CD4-positive, alpha-beta T cell treated with Interleukin-21 for 1 hour (primary cell): ENCODE results near the gene MAP3K21.

Source experiments
- DNase-seq: peaks from one replicate; pipeline ENCODE4 v3.0.0-alpha.2; 2020

The MAP3K21 gene

GRCh38 chr1:233390842-233391737 is 63.6 kb downstream of the MAP3K21 start:
- no peak for DNase-seq

- DNase-seq: no peak
Measured at GRCh38 chr1:233393084-233393840, 65.7 kb downstream of the MAP3K21 start.

- DNase-seq: no peak
Measured at GRCh38 chr1:233393926-233394680, 66.6 kb downstream of the MAP3K21 start.

- peak; percentile 54 for DNase-seq
Measured at GRCh38 chr1:233394860-233395717, 67.6 kb downstream of the MAP3K21 start.

GRCh38 chr1:233395863-233396646 is 68.5 kb downstream of the MAP3K21 start:
- no peak for DNase-seq

GRCh38 chr1:233406339-233406960 is 78.9 kb downstream of the MAP3K21 start:
- no peak for DNase-seq

- DNase-seq: no peak
Measured at GRCh38 chr1:233406994-233407631, 79.6 kb downstream of the MAP3K21 start.

GRCh38 chr1:233409540-233409939 is 82.0 kb downstream of the MAP3K21 start:
- DNase-seq: no peak

GRCh38 chr1:233410906-233411305 is 83.4 kb downstream of the MAP3K21 start:
- no peak for DNase-seq

GRCh38 chr1:233412812-233413211 is 85.3 kb downstream of the MAP3K21 start:
- DNase-seq: no peak

GRCh38 chr1:233421293-233421692 is 93.8 kb downstream of the MAP3K21 start:
- no peak for DNase-seq

- DNase-seq: no peak
Measured at GRCh38 chr1:233424779-233425178, 97.3 kb downstream of the MAP3K21 start.

GRCh38 chr1:233427907-233428306 is 100.4 kb downstream of the MAP3K21 start:
- DNase-seq: no peak

- DNase-seq: no peak
Measured at GRCh38 chr1:233431753-233432403, 104.4 kb downstream of the MAP3K21 start.

- no peak for DNase-seq
Measured at GRCh38 chr1:233432916-233433315, 105.4 kb downstream of the MAP3K21 start.

GRCh38 chr1:233433436-233434210 is 106.1 kb downstream of the MAP3K21 start:
- no peak for DNase-seq
